ENCODE data around the gene BLM. TPM values are rescaled to one million over a fixed set of nuclear protein-coding genes. Genes with fewer than 3 reads are reported as not detected.
"Not testable (repeated sequence)": the region's sequence is repeated elsewhere in the genome, so short reads cannot be mapped to it uniquely, and the experiment has no call there.

The BLM gene
- polyA plus RNA-seq, 2 of the 4 experiments (the other 2 are of a cell fraction) = 10.5 to 15.2 TPM

GRCh38 chr15:90673357-90673756 lies 43.8 kb upstream of the BLM start:
- POLR2A ChIA-PET; H3K4me2 ChIP-seq; FAIRE-seq; ATAC-seq; H3K27ac ChIP-seq; DNase-seq (ENCODE audit: low read depth in 1 of 2, low spot score in 1 of 2); H3K9me3 ChIP-seq; H3K4me3 ChIP-seq; H3K4me1 ChIP-seq: not testable (repeated sequence)
- 89% methylated on average over 10 of the region's 10 CpGs for WGBS (ENCODE audit: missing lambda C conversion rate)
- CTCF ChIA-PET = interaction anchor here (0.7 kb wide), 1 partner anchor 258 kb away, joined by 3 read pairs; no protein-coding TSS in a partner anchor

GRCh38 chr15:90674476-90674875 lies 42.7 kb upstream of the BLM start:
- FAIRE-seq = no peak
- Histone ChIP-seq H3K4me1 (no peaks in the 10 kb centered on the region), H3K27ac (no peak overlapping the region), H3K4me2 (no peak overlapping the region), H3K4me3 (no peak overlapping the region), H3K9me3 (no peaks in the 10 kb centered on the region)
- POLR2A ChIA-PET = no interaction called here
- 57% methylated on average over 3 of the region's 3 CpGs for WGBS (ENCODE audit: missing lambda C conversion rate)
- DNase-seq (ENCODE audit: low read depth in 1 of 2, low spot score in 1 of 2) = no peak
- no peak for ATAC-seq
- CTCF ChIA-PET = no interaction called here
- TF ChIP-seq HOXB5 (CRISPR knock-in tag; IDR thresholded peaks at IDR 0.05) = no peak
- TF ChIP-seq HES2 (IDR thresholded peaks at IDR 0.05) = no peak
- no peak for TF ChIP-seq MYC (IDR thresholded peaks at IDR 0.05; ENCODE audit: borderline replicate concordance, low read length)
- TF ChIP-seq NR3C1 (IDR thresholded peaks at IDR 0.05) = no peak
- TF ChIP-seq POLR2AphosphoS2 (conservative IDR thresholded peaks at IDR 0.05; ENCODE audit: low read length) = no peak
- TF ChIP-seq EHMT2 (IDR thresholded peaks at IDR 0.05; ENCODE audit: low read depth) = no peak
- no peak for TF ChIP-seq FOSL2 (IDR thresholded peaks at IDR 0.05)
- TF ChIP-seq FOSL2 (CRISPR knock-in tag; IDR thresholded peaks at IDR 0.05) = 0 out of 2 replicates have a peak, but pooled peaks have one; percentile 7

GRCh38 chr15:90675464-90675863 lies 41.7 kb upstream of the BLM start:
- H3K27ac ChIP-seq = no peak overlapping the region
- DNase-seq (ENCODE audit: low read depth in 1 of 2, low spot score in 1 of 2) (no peak), FAIRE-seq (no peak), ATAC-seq (no peak)
- H3K9me3 ChIP-seq = no peaks in the 10 kb centered on the region
- WGBS (ENCODE audit: missing lambda C conversion rate) = 70% methylated on average over 5 of the region's 5 CpGs
- TF ChIP-seq ZSCAN20 (CRISPR knock-in tag; IDR thresholded peaks at IDR 0.05) = no peak
- TF ChIP-seq PBX3 (IDR thresholded peaks at IDR 0.05) = no peak
- TF ChIP-seq HDAC2 (IDR thresholded peaks at IDR 0.05) = no peak
- no peak for TF ChIP-seq KDM1A (IDR thresholded peaks at IDR 0.05; ENCODE audit: low read depth)
- no peak for TF ChIP-seq RARB (CRISPR knock-in tag; IDR thresholded peaks at IDR 0.05)
- TF ChIP-seq USF2 (IDR thresholded peaks at IDR 0.05) = no peak
- no peak for TF ChIP-seq ZC3H11A (IDR thresholded peaks at IDR 0.05)
- TF ChIP-seq POLR2A (IDR thresholded peaks at IDR 0.05; ENCODE audit: low read length) = no peak
- TF ChIP-seq FOSB (CRISPR knock-in tag; IDR thresholded peaks at IDR 0.05) = no peak
- TF ChIP-seq NR3C1 (IDR thresholded peaks at IDR 0.05) = no peak
- TF ChIP-seq SMC3 (IDR thresholded peaks at IDR 0.05) = no peak
- no peak for TF ChIP-seq GATA3 (IDR thresholded peaks at IDR 0.05; ENCODE audit: borderline replicate concordance)
- no peak overlapping the region for H3K4me3 ChIP-seq
- H3K4me1 ChIP-seq = peaks cover 5% of the 10 kb centered on the region; the same call in 2 of the 3 replicates
- H3K4me2 ChIP-seq = no peak overlapping the region
- POLR2A ChIA-PET = interaction anchor here (0.6 kb wide), 1 partner anchor 227 kb away, joined by 4 read pairs; no protein-coding TSS in a partner anchor
- CTCF ChIA-PET = interaction anchor here (0.6 to 1.3 kb wide), 2 partner anchors 10 to 281 kb away, joined by 3 to 4 read pairs; no protein-coding TSS in a partner anchor
